ENCODE data around the gene ZNF253. TPM values are rescaled to one million over a fixed set of nuclear protein-coding genes. Genes with fewer than 3 reads are reported as not detected.

ZNF253 gene
- total and polyA plus RNA-seq, 2 of the 8 experiments (the other 6 are each of a cell fraction or from before 2014, with no cell fraction given): 8.3 to 64.0 TPM

GRCh38 chr19:19821366-19821951, 44.2 kb upstream of the ZNF253 start, which contains the start of gene ZNF506 (continued):
- TF ChIP-seq PHF8 (conservative IDR thresholded peaks at IDR 0.05; ENCODE audit: low read depth, low read length) (peak; percentile 94), CTBP2 (IDR thresholded peaks at IDR 0.05; ENCODE audit: borderline replicate concordance, insufficient read depth, insufficient read length, low read length) (no peak), HDAC6 (IDR thresholded peaks at IDR 0.05; ENCODE audit: low read depth, low read length) (no peak), JUN (IDR thresholded peaks at IDR 0.05; ENCODE audit: low read depth, low read length) (no peak), KDM4A (IDR thresholded peaks at IDR 0.05; ENCODE audit: low read depth, low read length, severe bottlenecking) (peak; percentile 51), ASH2L (IDR thresholded peaks at IDR 0.05; ENCODE audit: low read length) (peak; percentile 64), RXRA (IDR thresholded peaks at IDR 0.05; ENCODE audit: insufficient read depth, low read depth, low read length) (no peak), BACH1 (IDR thresholded peaks at IDR 0.05; ENCODE audit: low read length) (no peak), BRCA1 (IDR thresholded peaks at IDR 0.05; ENCODE audit: low read depth, low read length) (no peak), CTCF (IDR thresholded peaks at IDR 0.05; ENCODE audit: control extremely low read depth in 1 of 3, insufficient read depth in 1 of 3, low read depth in 1 of 3, low read length in 3 of 3) (no peak)
- TF ChIP-seq, protein P1, sequence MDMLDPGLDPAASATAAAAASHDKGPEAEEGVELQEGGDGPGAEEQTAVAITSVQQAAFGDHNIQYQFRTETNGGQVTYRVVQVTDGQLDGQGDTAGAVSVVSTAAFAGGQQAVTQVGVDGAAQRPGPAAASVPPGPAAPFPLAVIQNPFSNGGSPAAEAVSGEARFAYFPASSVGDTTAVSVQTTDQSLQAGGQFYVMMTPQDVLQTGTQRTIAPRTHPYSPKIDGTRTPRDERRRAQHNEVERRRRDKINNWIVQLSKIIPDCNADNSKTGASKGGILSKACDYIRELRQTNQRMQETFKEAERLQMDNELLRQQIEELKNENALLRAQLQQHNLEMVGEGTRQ (IDR thresholded peaks at IDR 0.05; ENCODE audit: low read length): no peak
- TF ChIP-seq, protein P2, sequence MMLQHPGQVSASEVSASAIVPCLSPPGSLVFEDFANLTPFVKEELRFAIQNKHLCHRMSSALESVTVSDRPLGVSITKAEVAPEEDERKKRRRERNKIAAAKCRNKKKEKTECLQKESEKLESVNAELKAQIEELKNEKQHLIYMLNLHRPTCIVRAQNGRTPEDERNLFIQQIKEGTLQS (IDR thresholded peaks at IDR 0.05; ENCODE audit: insufficient read depth, low read depth, low read length): no peak

All from H1 (cell line).